LNCaP clone FGC (cell line): ENCODE data around the gene TRIM56.
"Not testable (repeated sequence)": the region's sequence is repeated elsewhere in the genome, so short reads cannot be mapped to it uniquely, and the experiment has no call there.

Source experiments
- DNase-seq: peaks from one replicate; pipeline ENCODE4 v3.0.0-alpha.2; 2011; ENCODE audit warnings: low read depth
- H3K4me3 ChIP-seq: 2 replicates; pipeline ENCODE4 v1.5.1; 2011; ENCODE audit warnings: mild to moderate bottlenecking, low read depth, low read length, control low read depth
- TF ChIP-seq, protein P1 (sequence below): IDR thresholded peaks from 2 replicates; pipeline ENCODE4 v1.5.1; 2012; ENCODE audit warnings: mild to moderate bottlenecking; ENCODE audit not compliant: control insufficient read depth, insufficient read depth; ENCODE audit errors: extremely low read depth

The TRIM56 gene, protein sequence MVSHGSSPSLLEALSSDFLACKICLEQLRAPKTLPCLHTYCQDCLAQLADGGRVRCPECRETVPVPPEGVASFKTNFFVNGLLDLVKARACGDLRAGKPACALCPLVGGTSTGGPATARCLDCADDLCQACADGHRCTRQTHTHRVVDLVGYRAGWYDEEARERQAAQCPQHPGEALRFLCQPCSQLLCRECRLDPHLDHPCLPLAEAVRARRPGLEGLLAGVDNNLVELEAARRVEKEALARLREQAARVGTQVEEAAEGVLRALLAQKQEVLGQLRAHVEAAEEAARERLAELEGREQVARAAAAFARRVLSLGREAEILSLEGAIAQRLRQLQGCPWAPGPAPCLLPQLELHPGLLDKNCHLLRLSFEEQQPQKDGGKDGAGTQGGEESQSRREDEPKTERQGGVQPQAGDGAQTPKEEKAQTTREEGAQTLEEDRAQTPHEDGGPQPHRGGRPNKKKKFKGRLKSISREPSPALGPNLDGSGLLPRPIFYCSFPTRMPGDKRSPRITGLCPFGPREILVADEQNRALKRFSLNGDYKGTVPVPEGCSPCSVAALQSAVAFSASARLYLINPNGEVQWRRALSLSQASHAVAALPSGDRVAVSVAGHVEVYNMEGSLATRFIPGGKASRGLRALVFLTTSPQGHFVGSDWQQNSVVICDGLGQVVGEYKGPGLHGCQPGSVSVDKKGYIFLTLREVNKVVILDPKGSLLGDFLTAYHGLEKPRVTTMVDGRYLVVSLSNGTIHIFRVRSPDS

GRCh38 chr7:101085162-101085964, at the start of gene TRIM56:
TRIM56 (plus strand) TSS chr7:101085481; CDS start chr7:101087313, 1,832 bp downstream.
- DNase-seq = peak; percentile 69

GRCh38 chr7:101035941-101036340, 49.3 kb upstream of the TRIM56 start:
- TF ChIP-seq, protein P1, sequence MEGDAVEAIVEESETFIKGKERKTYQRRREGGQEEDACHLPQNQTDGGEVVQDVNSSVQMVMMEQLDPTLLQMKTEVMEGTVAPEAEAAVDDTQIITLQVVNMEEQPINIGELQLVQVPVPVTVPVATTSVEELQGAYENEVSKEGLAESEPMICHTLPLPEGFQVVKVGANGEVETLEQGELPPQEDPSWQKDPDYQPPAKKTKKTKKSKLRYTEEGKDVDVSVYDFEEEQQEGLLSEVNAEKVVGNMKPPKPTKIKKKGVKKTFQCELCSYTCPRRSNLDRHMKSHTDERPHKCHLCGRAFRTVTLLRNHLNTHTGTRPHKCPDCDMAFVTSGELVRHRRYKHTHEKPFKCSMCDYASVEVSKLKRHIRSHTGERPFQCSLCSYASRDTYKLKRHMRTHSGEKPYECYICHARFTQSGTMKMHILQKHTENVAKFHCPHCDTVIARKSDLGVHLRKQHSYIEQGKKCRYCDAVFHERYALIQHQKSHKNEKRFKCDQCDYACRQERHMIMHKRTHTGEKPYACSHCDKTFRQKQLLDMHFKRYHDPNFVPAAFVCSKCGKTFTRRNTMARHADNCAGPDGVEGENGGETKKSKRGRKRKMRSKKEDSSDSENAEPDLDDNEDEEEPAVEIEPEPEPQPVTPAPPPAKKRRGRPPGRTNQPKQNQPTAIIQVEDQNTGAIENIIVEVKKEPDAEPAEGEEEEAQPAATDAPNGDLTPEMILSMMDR = no peak

More at GRCh38 chr7:101085162-101085964, at the start of gene TRIM56:
- H3K4me3 ChIP-seq = peak within 1 kb of the TSS; percentile 73
- TF ChIP-seq, protein P1 = no peak

GRCh38 chr7:101041283-101041682, 44.0 kb upstream of the TRIM56 start:
- not testable (repeated sequence) for DNase-seq, H3K4me3 ChIP-seq

More at GRCh38 chr7:101035941-101036340, 49.3 kb upstream of the TRIM56 start:
- DNase-seq = no peak
- no peak overlapping the region for H3K4me3 ChIP-seq

DNA sequence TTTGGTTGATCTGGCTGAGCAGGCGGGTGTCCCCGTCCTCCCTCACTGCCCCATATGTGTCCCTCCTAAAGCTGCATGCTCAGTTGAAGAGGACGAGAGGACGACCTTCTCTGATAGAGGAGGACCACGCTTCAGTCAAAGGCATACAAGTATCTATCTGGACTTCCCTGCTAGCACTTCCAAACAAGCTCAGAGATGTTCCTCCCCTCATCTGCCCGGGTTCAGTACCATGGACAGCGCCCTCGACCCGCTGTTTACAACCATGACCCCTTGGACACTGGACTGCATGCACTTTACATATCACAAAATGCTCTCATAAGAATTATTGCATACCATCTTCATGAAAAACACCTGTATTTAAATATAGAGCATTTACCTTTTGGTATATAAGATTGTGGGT, 26.9 kb upstream of the TRIM56 start:
- TF ChIP-seq, protein P1 = no peak
- peak; percentile 36 for DNase-seq
- no peak overlapping the region for H3K4me3 ChIP-seq

DNA sequence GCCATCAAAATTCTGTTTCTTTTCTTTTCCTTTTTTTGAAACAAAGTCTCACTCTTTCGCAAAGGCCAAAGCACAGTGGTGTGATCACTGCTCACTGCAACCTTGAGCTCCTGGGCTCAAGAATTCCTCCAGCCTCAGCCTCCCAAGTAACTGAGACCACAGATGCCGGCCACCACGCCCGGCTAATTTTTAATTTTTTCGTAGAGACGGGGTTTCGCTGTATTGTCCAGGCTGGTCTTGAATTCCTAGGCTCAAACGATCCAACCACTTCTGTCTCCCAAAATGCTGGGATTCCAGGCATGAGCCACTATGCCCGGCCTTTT, 25.7 kb upstream of the TRIM56 start:
- DNase-seq = no peak
- no peak overlapping the region for H3K4me3 ChIP-seq
- TF ChIP-seq, protein P1 = no peak

- DNase-seq = no peak
- TF ChIP-seq, protein P1 = no peak
- no peak overlapping the region for H3K4me3 ChIP-seq
These were observed 24.3 kb upstream of the TRIM56 start for GRCh38 chr7:101060992-101061391.

- not testable (repeated sequence) for DNase-seq, H3K4me3 ChIP-seq
These were observed 21.1 kb upstream of the TRIM56 start for GRCh38 chr7:101064176-101064550.

- DNase-seq, H3K4me3 ChIP-seq: not testable (repeated sequence)
These were observed 20.1 kb upstream of the TRIM56 start for GRCh38 chr7:101065162-101065561.
